Measurements from ENCODE around the gene SFPQ. TPM values are rescaled to one million over a fixed set of nuclear protein-coding genes. Genes with fewer than 3 reads are reported as not detected.

The SFPQ gene
- total RNA-seq, 1 donor from 2014 or later: 216 TPM

DNA sequence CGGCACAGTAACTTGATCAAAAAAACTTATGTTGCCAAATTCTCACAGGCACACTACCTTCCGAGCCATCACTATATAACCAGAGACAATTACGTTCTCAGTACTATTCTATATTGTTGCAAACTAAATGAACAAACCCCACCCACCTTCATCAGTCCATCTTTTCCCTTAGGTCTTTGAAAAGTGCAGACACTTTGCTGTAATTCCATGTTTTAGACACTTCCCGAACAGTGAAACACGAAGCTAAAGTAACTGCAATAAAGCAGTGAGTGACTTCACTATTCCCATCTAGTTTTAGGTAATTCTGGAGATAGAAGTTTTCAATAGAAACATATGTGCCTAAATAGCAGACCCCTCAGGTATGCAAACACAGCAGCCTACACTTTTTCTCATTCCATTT is 7.7 kb downstream of the SFPQ start:
- Histone ChIP-seq H3K36me3 (ENCODE audit: control insufficient read depth, insufficient read depth, low read length) (peaks cover 2% of the 10 kb centered on the region), H3K4me3 (ENCODE audit: low read depth, low read length) (no peak overlapping the region), H3K27me3 (ENCODE audit: control insufficient read depth, insufficient read depth, low read length) (no peaks in the 10 kb centered on the region)
- DNase-seq (ENCODE audit: low read depth): no peak
- TF ChIP-seq CTCF (IDR thresholded peaks at IDR 0.05; ENCODE audit: insufficient read depth, low read length, poor library complexity, severe bottlenecking): no peak

DNA sequence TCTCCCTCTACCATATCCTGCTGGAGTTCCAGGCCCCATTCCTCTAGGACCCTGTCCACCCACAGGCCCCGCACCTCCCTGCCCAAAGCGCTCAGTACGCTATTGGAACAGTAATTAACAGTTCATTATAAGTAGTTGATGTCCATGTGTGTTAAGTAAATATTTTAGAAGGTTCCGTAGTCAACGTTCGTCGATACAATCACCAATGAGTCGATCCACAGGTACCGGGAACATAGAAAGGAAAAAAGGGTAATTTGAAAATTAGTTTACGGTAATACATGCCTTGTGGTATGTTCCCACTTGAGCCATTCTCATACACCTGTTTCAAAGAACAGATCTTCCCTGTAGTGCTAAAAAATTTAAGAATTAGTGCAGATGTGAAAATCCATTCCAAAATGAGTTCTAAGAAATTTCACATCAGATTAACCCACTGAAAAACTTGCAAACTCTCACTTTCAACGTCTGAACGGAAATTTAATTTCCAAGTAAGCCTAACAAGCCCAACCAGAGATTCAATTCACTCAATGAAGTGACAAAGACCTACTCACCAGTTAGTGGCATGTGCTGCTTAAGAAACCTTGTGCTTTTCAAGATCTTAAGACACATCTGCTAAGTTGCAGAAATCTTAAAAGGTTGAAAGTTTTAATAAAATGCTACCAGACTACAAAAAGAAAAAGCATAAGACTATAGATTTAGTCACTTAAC is 8.3 kb downstream of the SFPQ start:
- DNase-seq (ENCODE audit: low read depth): no peak
- TF ChIP-seq CTCF (IDR thresholded peaks at IDR 0.05; ENCODE audit: insufficient read depth, low read length, poor library complexity, severe bottlenecking): no peak
- Histone ChIP-seq H3K27me3 (ENCODE audit: control insufficient read depth, insufficient read depth, low read length) (no peaks in the 10 kb centered on the region), H3K36me3 (ENCODE audit: control insufficient read depth, insufficient read depth, low read length) (peaks cover 3% of the 10 kb centered on the region), H3K4me3 (ENCODE audit: low read depth, low read length) (no peak overlapping the region)

GRCh38 chr1:35181790-35182455 is 11.0 kb downstream of the SFPQ start:
- Histone ChIP-seq H3K4me3 (ENCODE audit: low read depth, low read length) (no peak overlapping the region), H3K27me3 (ENCODE audit: control insufficient read depth, insufficient read depth, low read length) (no peaks in the 10 kb centered on the region), H3K36me3 (ENCODE audit: control insufficient read depth, insufficient read depth, low read length) (peaks cover 3% of the 10 kb centered on the region)
- TF ChIP-seq CTCF (IDR thresholded peaks at IDR 0.05; ENCODE audit: insufficient read depth, low read length, poor library complexity, severe bottlenecking): no peak
- no peak for DNase-seq (ENCODE audit: low read depth)

GRCh38 chr1:35180776-35181374 is 12.1 kb downstream of the SFPQ start:
- TF ChIP-seq CTCF (IDR thresholded peaks at IDR 0.05; ENCODE audit: insufficient read depth, low read length, poor library complexity, severe bottlenecking): no peak
- no peak for DNase-seq (ENCODE audit: low read depth)
- Histone ChIP-seq H3K4me3 (ENCODE audit: low read depth, low read length) (no peak overlapping the region), H3K36me3 (ENCODE audit: control insufficient read depth, insufficient read depth, low read length) (peaks cover 1% of the 10 kb centered on the region), H3K27me3 (ENCODE audit: control insufficient read depth, insufficient read depth, low read length) (no peaks in the 10 kb centered on the region)

- no peak for TF ChIP-seq CTCF (IDR thresholded peaks at IDR 0.05; ENCODE audit: insufficient read depth, low read length, poor library complexity, severe bottlenecking)
- Histone ChIP-seq H3K4me3 (ENCODE audit: low read depth, low read length) (no peak overlapping the region), H3K36me3 (ENCODE audit: control insufficient read depth, insufficient read depth, low read length) (peaks cover 1% of the 10 kb centered on the region), H3K27me3 (ENCODE audit: control insufficient read depth, insufficient read depth, low read length) (no peaks in the 10 kb centered on the region)
- DNase-seq (ENCODE audit: low read depth): no peak
These were observed 13.0 kb downstream of the SFPQ start for GRCh38 chr1:35179908-35180307.
